Type B pancreatic cell (in vitro differentiated cells): ENCODE measurements around the gene MEX3D. TPM values are rescaled to one million over a fixed set of nuclear protein-coding genes. Genes with fewer than 3 reads are reported as not detected.

Source experiments
- DNase-seq: peaks from one replicate; pipeline ENCODE4 v3.0.0; 2021; ENCODE audit warnings: mixed read lengths; ENCODE audit not compliant: unreplicated experiment; ENCODE audit errors: extremely low spot score
- H3K27ac Mint-ChIP-seq: 2 replicates; pipeline ENCODE4 v1.8.0; 2021; ENCODE audit warnings: mild to moderate bottlenecking, mixed read lengths
- H3K27me3 Mint-ChIP-seq: 2 replicates; pipeline ENCODE4 v1.8.0; 2021; ENCODE audit warnings: mixed read lengths
- H3K36me3 Mint-ChIP-seq: 2 replicates; pipeline ENCODE4 v1.8.0; 2021; ENCODE audit warnings: mixed read lengths
- H3K4me1 Mint-ChIP-seq: one replicate; pipeline ENCODE4 v1.8.0; 2021; ENCODE audit warnings: mixed read lengths; ENCODE audit not compliant: unreplicated experiment
- H3K4me3 Mint-ChIP-seq: 2 replicates; pipeline ENCODE4 v1.8.0; 2021; ENCODE audit warnings: mild to moderate bottlenecking, mixed read lengths
- H3K9me3 Mint-ChIP-seq: 2 replicates; pipeline ENCODE4 v1.8.0; 2021; ENCODE audit warnings: mixed read lengths
- total RNA-seq: library from RNA; stranded (reverse); gene quantifications from 2 replicates; pipeline ENCODE4 v1.2.1, GENCODE V29; 2021; ENCODE audit warnings: low replicate concordance
- TF ChIP-seq, protein P1 (sequence below): fragments of 200-600 bp; sonication (generic); conservative IDR thresholded peaks from 2 replicates; pipeline ENCODE4 v1.5.0; 2021; ENCODE audit warnings: antibody characterized with exemption, mild to moderate bottlenecking

MEX3D gene
- total RNA-seq, 1 donor from 2014 or later, result 82.0 TPM

DNA sequence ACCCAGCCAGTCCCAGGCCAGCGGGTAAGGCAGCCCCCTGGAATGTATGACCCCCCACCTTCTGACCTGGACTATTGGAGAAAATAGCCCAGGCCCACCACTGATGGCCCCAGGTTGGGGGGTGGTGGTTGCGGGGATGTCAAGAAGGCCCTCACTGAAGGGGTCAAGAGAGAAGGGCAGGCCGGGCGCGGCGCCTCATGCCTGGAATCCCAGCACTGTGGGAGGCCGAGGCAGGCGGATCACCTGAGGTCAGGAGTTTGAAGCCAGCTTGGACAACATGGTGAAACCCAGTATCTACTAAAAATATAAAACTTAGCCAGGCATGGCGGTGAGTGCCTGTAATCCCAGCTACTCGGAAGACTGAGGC lies 53.8 kb downstream of the MEX3D start:
- Mint-ChIP-seq H3K27ac (no peak overlapping the region), H3K27me3 (peaks cover 59% of the 10 kb centered on the region), H3K4me1 (peaks cover 5% of the 10 kb centered on the region), H3K9me3 (peaks cover 4% of the 10 kb centered on the region), H3K4me3 (peak overlapping the region; percentile 31), H3K36me3 (no peaks in the 10 kb centered on the region)
- DNase-seq, result no peak
- TF ChIP-seq, protein P1, sequence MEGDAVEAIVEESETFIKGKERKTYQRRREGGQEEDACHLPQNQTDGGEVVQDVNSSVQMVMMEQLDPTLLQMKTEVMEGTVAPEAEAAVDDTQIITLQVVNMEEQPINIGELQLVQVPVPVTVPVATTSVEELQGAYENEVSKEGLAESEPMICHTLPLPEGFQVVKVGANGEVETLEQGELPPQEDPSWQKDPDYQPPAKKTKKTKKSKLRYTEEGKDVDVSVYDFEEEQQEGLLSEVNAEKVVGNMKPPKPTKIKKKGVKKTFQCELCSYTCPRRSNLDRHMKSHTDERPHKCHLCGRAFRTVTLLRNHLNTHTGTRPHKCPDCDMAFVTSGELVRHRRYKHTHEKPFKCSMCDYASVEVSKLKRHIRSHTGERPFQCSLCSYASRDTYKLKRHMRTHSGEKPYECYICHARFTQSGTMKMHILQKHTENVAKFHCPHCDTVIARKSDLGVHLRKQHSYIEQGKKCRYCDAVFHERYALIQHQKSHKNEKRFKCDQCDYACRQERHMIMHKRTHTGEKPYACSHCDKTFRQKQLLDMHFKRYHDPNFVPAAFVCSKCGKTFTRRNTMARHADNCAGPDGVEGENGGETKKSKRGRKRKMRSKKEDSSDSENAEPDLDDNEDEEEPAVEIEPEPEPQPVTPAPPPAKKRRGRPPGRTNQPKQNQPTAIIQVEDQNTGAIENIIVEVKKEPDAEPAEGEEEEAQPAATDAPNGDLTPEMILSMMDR, result no peak

DNA sequence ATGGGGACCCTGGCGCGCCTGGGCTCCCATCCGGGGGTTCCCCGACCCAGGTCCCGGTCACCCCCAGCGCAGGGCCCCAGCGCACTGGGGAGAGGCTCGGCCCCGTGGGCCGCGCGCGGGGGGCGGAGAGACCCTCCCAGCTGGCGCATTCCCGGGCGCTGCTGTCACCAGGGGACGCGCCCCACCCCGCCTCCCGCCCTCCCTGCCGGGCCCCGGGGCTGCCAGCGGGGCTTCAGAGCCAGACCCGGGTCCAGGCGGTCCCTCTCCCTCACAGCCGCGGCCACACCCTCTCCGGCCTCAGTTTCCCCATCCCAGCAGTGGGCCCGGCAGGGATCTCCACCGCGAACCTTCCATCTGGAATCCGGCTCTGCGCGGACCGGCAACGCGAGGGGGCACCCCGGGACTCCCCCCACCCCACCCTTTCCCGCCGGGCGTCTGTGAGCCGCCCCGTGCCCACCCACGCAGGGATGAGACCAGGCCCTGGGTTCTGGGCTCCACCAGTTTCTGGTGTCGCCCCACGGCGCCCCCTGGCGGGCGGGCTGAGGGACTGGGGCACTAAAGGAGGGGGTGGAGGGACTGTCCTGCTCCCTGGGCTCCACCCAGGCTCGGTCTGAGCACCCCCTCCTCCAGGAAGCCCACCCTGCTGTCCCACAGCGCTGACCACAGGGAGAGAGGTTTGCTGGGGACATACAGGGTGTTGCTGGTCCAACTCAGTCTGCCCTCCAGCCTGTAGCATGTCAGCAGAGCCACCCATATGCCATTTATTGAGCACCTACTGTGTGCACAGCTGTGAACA lies 54.4 kb downstream of the MEX3D start:
- peaks cover 58% of the 10 kb centered on the region for H3K27me3 Mint-ChIP-seq
- peak overlapping the region; percentile 31 for H3K4me3 Mint-ChIP-seq
- no peak overlapping the region for H3K27ac Mint-ChIP-seq
- TF ChIP-seq, protein P1, result peak; percentile 72
- H3K9me3 Mint-ChIP-seq, result peaks cover 4% of the 10 kb centered on the region
- no peaks in the 10 kb centered on the region for H3K36me3 Mint-ChIP-seq
- no peak for DNase-seq
- H3K4me1 Mint-ChIP-seq, result peaks cover 5% of the 10 kb centered on the region

DNA sequence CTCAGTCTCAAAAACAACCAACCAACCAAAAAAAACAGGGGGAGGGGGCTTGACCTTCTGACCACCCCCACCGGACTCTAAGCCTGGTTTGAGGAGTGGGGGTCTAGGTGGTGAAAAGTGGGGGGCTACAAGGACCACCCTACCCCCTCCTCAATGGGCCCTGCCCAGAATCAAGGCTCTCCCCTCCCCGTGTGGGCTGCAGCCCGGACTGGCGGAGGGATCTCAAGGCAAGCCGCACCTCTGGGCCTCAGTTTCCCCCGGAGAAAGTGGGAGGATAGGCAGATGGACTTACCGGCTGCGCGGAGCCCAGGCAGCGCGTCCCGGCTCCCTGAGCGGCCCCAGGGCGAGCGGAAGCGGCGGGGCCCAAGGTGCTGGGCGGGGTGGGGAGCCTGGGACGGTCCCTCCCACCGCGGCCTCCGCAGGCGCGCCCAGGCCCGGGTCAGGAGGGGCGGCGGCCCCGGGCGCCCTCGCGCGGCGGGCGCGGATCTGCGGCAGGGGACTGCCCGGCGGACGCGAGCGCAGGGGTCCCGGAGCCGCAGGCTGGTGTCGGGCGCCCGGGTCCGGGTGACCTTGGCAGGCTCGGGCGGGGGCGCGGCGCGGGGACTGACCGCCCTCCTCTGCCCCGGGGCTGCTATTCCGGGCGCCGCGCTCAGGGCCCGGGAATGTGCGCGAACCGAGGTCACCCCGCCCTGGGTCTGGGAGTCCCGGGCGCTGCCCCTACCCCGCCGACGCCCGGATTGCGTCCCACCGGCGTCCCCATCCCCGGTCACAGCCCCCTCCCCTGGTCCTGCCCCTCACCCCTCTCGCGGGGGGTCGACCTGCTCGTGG lies 55.2 kb downstream of the MEX3D start, which contains the start of gene ADAMTSL5:
ADAMTSL5 (minus strand) TSS at position 349 of the 828 bp plus-strand sequence. CDS start 2,076 bp downstream, outside the sequence.
- peaks cover 6% of the 10 kb centered on the region for H3K4me1 Mint-ChIP-seq
- peak within 1 kb of the TSS; percentile 51 for H3K27ac Mint-ChIP-seq
- TF ChIP-seq, protein P1, result no peak
- DNase-seq, result no peak
- peaks cover 4% of the 10 kb centered on the region for H3K9me3 Mint-ChIP-seq
- H3K27me3 Mint-ChIP-seq, result peaks cover 50% of the 10 kb centered on the region
- peak within 1 kb of the TSS; percentile 72 for H3K4me3 Mint-ChIP-seq
- no peaks in the 10 kb centered on the region for H3K36me3 Mint-ChIP-seq

DNA sequence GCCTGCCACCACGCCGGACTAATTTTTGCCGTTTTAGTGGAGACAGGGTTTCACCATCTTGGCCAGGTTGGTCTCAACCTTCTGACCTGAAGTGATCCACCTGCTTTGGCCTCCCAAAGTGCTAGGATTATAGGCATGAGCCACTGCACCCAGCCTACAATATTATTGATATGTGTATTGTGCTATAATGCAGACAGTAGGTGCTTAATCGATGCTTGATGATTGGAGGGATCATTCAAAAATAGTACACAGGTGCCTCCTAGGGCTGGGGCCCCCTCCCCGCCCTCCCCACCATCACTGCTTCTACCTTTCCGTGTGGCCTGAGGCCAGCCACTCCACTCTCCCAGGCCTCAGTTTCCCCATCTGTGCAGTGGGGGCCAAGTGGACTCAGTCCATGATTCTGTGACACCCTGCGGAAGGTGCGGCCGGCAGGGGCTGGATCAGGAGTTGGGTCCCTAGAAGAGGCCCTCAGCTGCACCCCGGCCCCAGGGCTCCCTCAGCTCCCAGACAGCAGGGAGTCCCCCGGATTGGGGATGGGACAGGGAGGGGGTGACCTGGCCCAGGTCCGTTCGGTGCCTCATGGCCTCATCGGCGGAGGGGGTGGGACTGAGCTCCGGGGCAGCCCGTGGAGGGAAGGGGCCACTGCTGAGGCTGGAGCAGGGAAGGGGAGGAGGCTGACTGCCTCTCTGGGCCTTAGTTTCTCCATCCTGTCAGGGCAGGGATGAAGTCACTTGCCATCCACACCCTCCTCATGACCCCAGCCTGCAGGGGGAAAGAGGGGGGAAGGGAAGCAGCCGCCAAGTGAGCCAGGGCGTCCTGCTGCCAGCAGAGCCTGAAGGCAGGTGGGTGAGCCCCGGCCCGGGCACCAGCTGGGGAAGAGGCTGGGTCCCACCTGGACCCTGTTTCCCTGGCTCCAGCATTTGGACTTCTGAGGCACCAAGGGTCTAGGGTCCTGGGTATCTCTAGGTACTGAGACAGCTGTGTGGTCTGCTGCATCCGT lies 56.5 kb downstream of the MEX3D start:
- Mint-ChIP-seq H3K27me3 (peaks cover 48% of the 10 kb centered on the region), H3K4me1 (peaks cover 11% of the 10 kb centered on the region), H3K4me3 (peak overlapping the region; percentile 72)

More for the DNA sequence above, 56.5 kb downstream of the MEX3D start:
- no peaks in the 10 kb centered on the region for H3K36me3 Mint-ChIP-seq
- peak overlapping the region; percentile 34 for H3K27ac Mint-ChIP-seq
- DNase-seq, result peak; percentile 67
- TF ChIP-seq, protein P1, result no peak
- peaks cover 7% of the 10 kb centered on the region for H3K9me3 Mint-ChIP-seq
